Measurements from ENCODE around the gene ARSB.

The ARSB gene

DNA sequence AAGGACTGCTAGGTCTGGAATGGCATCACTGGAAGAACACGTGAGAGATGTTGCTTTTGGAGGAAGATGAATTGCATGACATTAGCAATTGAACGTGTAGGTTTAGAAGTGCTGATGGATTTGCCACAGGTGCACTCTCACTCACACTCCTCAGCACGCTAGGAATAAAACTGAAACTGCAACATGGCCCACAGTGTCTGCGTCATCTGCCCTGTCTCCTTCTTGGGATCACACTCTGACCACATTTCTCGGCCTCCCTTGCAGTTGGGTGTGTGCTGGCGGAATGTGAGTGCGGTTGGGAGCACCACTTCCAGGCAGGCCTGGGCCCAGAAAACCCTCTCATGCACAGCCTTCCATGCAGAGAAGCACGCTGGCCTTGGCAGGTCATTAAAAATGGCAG is 183.7 kb downstream of the ARSB start:
- no peak for DNase-seq

DNA sequence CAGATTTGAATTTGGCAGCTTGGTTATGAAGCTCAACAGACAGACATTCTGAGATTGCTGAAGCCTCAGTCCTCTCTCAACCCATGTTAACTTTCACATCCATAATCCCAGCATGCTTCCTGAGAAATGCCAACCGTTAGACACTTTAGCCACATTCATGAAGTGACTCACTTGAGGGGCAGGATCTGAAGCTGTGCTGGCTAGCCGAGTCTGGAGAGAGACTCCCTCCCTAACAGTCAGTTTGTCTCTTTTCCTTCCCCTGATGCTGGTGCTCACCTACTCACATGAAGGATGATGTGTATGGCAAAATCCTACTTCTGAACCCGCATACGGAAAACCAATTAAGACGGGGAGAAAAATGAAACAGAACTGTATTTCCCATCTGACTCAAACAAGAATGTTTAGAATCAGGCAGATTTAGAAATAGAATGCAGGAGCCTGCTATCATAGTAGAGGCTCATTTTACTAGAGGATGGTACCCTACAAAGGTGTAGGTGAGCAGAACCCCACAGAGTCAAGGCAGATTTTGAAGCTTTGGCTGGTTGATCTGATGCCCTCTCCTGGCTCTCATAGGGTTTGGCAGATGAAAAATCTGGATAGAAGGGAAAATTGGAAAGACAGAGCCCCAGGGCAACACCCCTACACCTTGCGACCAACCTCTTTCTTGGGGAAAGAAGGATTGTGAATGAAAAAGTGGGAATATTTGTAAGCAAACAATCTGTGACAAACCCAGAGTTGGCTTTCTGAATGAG is 185.7 kb downstream of the ARSB start:
- DNase-seq = no peak

DNA sequence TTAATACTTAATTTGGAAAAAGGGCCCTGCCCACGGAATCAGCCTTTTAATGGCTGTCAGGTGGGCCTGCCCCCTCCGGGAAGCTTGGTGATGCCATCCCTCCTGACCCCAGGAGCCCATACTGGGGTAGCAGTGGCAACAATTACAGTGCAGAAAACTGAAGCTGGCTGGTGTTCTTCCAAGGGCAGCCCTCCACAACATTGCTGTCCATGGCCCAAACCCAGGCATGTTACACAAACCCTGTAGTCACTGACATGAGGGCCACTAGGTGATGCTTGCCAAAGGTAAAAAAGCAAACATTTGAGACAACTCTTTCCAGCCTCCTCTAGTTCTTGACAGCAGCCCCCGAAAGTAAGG is 186.5 kb downstream of the ARSB start:
- DNase-seq = peak; percentile 62

DNA sequence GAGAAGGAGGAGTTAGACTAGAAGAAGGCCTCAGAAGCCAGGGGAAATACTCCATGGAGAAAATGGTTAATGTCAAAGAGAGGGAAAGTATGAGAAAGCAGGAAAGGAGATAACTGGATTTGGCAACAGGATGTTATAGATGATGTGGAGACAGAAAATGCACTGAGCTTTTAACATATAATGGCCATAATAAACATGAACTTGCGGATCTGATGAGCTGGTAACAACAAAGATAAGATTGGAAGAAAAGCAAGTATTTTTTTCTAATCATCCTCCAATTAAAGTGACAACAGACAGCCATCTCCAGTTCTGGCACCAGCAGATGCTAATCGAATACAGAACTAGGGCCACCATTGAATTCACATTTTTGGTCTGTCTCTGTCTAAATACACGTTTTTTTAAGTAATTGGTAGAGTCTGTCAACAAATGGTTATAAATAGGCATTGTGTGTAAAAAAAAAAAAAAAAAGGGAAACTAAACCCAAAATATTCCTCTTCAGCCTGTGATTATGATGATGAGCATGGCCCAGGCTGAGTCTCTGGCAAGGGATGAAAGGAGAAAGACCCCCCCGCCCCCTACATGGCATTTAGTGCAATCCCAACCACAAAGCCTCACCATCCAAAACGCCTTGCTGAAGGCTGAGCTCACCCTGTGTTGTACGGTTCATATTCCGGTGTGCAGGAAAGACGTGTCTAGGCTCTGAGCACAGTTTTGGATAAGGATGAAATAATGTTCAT is 187.0 kb downstream of the ARSB start:
- peak; percentile 76 for DNase-seq

DNA sequence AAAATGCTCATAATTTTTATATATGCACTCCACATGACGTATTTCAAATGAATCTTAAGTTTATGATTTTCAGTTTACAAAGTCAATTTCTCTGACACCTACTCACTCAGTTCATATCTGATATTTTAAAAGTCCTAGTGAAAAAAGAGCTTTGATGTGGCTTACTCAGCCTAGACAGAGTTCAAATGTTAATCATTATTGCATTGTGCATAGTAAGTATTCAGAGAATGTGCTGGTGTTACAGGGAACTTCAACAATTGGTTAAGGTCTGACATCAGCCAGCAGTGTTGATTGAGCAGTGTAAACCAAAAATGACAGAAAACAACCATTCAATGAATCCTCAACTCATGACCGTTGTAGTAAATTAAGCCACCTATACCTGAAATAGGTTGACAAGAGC is 189.4 kb downstream of the ARSB start:
- DNase-seq = no peak

DNA sequence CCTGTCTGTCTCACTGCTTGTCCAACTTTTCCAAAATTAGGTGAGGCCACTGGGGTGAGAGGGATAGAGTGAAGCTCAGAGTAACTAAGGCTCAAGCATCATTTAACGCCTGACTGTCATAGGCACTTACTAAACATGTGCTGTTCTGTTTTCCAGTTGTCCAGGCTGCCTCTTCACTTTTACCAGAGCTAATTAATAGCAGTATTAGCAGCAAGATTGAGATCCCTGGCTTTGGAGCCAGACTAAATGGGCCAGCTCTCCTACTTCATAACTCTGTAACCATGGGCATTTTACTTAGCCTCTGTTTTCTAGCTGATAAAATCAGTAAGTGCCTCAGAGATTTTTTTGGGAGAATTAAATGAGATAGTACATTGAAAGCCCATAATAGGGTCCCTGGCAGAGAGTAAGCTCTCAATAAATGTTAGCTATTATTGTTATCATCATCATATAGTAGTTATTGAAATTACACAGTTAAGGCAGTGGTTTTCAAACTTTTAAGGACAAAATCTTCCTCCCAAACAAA is 190.4 kb downstream of the ARSB start:
- no peak for DNase-seq

DNA sequence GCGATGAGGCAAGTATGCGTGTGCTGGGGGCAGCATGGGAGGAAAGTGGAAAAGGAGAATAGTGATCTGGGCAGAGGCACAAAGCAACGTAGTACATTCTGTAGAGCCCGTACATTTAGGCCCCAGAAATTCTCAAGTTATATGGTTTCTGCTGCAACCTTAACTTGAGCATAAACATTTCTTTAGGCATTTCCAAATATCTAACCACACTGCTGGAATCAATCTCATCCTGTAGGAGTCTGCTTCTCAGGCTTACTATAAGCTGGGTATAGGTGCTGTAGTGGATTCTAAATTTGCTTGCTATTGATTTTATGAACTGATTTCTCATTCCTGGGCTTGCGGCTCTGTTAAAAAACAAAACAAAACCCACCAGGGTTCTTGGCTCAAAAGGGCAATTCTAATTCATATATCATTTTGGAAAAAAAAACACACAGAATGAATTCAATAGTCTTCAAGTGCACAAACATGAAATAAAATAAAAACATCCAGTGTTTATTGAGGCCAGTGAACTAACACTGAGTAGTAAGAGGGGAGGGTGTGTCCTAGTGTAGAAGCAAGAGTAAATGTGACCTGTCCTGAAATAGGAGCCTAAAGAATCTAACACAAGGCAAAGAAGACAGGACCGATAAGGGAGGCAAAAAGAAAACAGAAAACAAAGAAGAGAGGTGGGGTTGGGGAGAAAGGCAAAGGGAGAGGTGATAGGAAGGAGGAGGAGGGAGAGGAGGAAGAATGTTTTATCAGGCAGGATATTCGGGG is 191.0 kb downstream of the ARSB start:
- DNase-seq = no peak

DNA sequence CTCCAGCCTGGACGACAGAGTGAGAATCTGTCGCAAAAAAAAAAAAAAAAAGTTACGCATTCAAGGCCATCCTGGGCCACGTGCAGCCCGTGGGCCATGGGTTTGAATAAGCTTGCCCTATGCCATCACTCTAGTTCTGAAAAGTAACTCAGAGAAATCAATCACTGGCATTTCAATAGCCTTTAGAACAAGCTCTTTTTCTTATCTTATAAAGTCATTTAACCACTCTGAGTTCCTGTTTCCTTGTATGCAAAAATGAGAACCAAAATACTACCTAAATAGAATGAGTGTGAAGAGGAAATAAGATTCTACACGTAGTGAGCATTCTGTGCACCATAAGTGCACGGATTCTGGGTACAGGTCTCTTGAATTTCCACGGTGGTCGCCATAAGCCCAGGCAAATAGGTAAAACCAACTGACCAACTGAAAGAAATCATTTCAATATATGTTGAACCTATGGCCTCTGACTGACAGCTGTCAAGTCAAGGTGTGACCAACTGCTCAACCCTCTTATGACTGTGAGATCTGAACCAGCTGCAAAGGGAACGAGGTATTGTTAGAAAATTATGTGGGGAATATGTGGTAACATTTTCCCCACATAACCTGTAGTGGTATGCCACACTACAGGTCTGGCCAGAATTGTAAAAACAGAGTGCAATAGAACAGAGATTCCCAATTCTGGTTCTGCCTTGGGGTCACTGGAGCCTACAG is 192.6 kb downstream of the ARSB start:
- no peak for DNase-seq

DNA sequence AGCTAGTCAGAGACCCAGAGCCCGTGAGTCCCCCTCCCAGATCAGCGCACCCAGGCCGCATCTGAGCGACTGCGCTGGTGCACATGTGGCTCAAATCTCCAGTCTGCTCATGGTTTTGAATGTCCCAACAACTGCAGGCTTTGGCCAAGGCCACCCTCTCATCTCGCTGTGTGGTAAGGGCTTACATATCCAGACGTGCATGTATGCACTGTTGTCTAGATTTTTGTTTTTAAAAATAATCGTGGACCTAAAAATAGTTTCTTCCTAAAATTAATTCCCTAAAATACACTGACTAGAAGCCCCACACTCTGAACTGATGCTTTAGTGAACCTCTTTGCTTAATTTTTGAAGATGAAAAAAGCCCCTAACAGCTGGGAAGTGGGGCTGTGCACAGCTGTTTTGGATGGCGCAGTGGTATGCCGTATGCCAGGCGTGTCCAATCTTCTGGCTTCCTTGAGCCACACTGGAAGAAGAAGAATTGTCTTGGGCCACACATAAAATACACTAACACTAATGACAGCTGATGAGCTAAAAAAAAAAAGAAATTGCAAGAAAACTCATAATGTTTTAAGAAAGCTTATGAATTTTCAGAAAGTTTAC is 193.5 kb downstream of the ARSB start:
- DNase-seq = no peak

DNA sequence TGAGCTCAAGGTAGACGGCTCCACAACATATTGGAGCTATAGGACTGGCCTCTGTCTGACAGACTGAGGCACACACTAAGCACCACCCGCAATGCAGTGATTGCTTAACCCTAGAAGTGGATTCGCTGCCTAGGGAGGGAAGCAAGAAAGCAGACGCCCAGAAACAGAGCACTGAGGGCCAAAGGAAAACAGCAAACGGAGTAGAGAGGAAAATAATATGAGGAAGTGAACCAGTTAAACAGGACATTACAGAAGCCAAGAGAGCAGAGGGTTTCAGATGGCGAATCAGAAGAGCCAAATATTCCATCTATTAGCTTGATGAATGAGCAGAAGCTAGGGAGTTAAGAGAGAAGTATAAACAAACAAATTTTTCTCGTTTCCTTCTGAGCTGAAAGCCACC is 197.3 kb downstream of the ARSB start:
- DNase-seq = no peak

DNA sequence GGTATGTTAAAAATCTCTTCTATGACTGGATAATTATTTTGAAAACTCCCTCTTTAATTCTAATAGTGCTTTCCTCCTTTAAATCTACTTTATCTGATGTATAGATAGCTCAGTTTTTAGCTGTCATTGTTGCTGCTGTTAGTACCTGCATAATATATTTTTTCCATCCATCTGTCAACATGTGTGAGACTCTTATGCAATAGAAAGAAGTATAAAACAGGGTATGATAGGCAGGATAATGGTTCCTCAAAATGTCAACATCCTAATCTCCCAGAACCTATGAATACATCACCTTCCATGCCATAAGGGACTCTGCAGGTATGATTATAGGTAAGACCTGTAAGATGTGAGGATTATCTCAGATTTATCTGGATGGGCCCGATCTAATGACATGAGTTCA is 199.7 kb downstream of the ARSB start:
- DNase-seq = no peak

DNA sequence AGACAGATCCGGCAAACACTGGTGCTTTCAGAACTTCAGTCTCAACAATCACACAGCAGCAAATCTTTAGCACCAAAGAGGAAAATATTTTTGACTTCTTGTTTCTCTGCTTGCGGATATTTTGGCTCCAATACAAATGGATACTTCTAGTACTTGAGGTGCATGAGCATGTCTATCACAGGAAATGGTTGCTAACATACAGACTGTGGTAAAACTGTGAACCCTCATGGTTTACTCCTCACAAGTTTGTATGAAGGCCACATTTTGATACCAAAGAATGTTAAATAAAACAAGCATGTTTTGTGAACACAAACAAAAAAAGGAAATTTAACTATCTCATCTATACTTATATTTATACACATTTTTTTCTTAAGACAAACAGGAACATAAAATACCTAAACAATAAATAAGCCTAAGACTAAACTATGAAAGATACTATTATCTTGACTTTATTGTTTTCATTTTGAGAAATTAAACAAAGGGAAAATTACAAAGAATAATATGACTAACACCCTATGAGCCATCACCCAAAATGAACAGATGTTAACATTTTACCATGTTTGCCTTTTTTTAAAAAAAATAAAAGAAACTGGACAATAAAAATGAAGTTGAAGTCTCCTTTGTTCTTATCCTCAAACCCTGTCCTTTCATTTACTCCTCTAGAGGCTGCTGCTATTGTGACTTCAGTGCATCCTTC is 201.5 kb downstream of the ARSB start:
- no peak for DNase-seq

DNA sequence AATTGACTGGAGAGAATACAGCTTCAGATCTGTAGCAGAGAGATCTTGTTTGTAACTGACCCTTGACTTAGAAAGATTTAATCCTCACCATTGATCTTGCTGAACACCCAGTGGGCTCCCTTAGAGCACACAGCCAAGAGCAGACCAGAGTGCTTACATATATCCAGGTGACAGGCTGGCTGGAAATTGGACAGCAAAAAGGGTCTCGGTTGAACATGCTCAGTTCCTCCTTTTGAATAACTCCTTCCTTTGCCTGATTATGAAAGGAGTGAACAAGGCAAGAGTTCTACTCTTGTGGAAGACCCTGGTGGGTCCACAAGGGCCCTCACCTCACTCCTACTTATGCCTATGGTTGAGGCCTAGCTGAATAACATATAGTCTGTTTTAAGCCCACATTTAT is 202.4 kb downstream of the ARSB start:
- DNase-seq = no peak

DNA sequence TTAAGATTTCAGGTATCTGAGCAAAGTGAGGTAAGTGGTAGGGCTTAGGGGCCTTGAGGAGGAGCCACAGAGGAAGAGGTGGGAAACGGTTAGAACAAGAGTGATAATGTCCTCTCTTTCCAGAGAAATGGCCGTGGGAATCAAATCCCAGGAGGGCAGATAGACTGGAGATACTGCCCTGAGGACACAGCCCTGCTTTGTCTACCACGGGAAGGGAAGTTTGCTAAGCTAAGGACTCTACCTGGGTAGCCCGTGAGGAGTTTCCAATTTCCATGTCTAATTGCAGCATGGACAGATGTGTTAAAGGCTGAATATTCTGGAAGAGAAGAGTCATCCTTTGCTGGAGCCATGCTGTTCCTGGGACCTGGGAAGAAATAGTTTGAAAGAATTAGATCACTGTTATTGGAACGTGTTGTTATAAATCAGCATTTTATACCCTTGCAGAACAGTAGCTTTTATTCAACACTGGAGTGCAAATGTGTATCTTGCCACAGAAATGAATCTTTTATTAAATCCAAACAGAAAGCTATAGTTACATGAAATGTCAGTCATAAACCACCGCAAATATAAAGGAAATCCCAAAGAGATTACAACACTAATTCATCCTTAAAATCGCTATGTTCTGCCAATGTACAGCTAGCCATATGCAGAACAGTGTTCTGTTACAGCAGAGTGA is 203.4 kb downstream of the ARSB start:
- DNase-seq = no peak

DNA sequence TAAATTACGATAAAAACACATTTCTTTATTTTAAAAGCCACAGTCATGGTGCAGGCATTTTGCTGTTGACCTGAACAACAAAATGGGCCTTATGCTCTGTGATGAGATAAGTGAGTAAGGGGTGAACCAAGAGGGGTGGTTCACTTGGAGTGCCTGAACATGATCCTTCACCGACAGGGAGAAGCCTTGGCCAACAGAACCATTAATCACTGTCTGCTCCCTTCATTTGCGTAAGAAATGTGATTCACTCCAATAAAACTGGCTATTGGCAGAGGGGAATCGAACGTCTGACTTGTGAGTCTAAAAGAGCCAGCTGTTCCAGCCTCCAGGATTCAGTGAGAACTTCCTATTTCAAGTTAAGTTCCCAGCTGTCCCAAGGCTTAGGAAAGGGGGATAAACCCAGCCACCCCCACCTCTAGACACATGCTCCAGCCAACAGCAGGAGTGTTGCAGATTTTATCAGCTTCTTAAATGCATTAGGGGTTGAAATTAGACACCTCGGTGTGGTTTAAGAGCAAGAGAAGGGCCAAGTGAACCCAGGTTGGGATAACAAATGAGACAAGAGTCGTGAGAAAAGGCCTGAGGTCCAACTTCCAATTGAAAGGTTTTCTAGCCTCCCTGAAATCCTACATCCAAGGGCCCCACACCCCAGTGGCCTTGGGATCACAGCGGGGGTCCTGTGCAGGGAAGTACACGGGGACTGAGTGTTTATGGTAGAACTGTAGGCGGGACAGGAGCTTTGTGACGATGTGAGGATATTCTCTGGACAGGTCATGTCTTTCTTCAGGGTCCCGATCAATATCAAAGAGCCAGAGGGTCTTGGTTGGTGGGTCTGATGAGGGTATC is 205.1 kb downstream of the ARSB start:
- DNase-seq = no peak

DNA sequence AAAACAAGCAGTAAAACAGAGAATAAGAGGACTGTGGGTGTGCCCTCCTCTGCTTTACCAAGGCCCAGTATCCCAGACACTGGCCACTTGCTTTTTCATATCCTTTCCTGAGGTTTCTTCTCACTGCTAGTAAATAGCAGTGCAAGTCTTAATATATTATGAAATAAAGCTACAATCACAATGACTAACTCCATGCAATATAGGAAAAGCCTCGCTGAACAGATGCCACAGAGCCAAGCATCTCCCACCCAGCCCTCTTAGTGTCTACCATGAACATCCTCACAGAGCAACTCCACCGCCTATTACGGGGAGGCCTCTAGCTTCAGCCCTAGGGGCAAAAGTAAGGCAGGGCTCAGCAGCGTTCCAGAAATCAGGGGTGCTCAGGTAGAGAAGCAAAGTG is 205.8 kb downstream of the ARSB start:
- DNase-seq = no peak

DNA sequence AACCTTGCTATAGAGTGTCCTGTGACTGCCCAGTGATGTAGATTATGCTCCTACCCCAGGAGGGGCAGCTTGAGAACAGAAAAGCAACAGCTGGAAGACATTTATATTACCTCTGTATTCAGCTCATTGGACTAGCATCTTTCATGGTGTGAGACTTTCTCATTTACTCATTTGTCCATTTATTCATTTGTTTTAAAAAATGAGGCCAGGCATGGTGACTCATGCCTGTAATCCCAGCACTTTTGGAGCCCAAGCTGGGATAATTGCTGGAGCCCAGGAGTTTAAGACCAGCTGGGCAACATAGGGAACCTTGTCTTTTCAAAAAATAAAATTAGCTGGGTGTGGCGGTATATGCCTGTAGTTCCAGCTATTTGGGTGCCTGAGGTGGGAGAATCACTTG is 206.6 kb downstream of the ARSB start:
- DNase-seq = no peak

DNA sequence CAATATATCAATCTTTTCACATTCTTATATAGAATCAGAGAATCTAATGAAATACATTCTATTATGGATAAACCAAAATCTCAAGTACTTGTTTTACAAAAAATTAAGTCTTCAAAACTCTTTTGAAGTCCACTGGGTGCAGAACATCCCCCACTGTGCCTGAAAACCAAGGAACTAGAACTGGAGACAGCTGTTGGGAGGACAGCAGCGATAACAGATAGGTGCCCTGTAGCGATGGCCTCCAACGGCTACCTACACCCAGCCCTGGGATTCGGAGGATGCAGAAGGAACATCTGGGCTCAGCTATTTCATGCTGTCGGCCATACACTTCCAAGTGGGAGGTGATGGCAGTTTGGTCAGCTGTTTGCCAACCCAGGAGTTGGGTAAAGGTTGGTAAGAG is 207.2 kb downstream of the ARSB start:
- no peak for DNase-seq

DNA sequence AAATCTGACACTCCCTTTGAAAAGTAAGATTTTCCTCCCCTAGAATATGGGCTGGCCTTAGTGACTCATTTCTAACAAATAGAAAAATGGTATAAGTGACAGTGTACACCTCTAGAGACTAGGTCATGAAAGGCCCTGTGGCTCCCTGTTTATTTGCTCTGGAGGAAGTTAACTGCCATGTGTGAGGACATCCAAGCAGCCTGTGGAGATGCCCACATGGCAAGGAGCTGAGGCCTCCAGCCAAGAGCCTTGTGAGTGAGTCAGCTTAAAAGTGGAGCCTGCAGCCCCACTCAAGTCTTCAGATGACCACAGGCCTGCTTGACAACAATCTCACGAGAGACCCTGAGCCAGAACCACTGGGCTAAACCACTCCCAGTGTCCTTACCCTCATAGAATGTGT is 208.5 kb downstream of the ARSB start:
- DNase-seq = no peak

DNA sequence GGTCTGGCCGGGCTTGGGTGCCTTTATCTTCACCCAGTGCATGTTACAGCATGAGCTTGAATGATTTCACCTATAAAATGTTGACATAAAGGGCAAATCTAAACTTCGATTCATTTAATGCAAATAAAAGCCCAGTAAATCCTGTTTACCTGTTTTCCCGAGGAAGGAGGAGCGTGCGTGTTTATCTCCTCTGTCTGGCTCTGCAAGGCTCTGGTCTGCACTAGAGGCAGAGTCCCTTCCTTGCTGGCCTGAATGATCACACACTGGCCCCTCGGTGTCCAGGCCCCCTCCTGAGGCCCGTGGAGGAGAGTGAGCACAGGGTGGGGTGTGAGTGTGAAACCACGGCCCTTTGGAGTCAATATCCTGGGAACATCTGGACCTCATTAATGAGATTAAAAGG is 211.5 kb downstream of the ARSB start:
- no peak for DNase-seq
